SU-DHL-6 (cell line): ENCODE results near the gene TFF1.

Experiments used
- CTCF ChIP-seq: fragments of 200-600 bp; sonication (generic); IDR thresholded peaks from one replicate; pipeline ENCODE4 v1.5.1; 2017; ENCODE audit warnings: antibody characterized with exemption, mild to moderate bottlenecking, low read length, moderate library complexity; ENCODE audit not compliant: insufficient read depth, poor library complexity, severe bottlenecking
- EZH2phosphoT487 ChIP-seq: fragments of 200-600 bp; sonication (generic), shearing (Covaris generic); conservative IDR thresholded peaks from 2 replicates; pipeline ENCODE4 v1.6.1; 2018; ENCODE audit warnings: mild to moderate bottlenecking, antibody characterized with exemption, low read length, moderate library complexity, mixed read lengths

GRCh38 chr21:42413500-42413899, 47.2 kb upstream of the TFF1 start:
- TF ChIP-seq CTCF (no peak), EZH2phosphoT487 (no peak)
